HCT116 (cell line): ENCODE data around the gene LDHA.
"Not testable (repeated sequence)": the region's sequence is repeated elsewhere in the genome, so short reads cannot be mapped to it uniquely, and the experiment has no call there.

Experiments
- CTCF ChIP-seq, 3 experiments: fragments of 200-600 bp in 1 of 3; sonication (generic) in 1 of 3; IDR thresholded peaks in 2 of 3; conservative IDR thresholded peaks in 1 of 3; 2 replicates each; pipeline ENCODE4 v1.5.1; 2012 to 2017; ENCODE audit warnings: low read depth in 2 of 3, low read length in 2 of 3, antibody characterized with exemption in 1 of 3, borderline replicate concordance in 1 of 3, control low read depth in 1 of 3, mild to moderate bottlenecking in 1 of 3, mixed read lengths in 1 of 3, mixed run types in 1 of 3, moderate library complexity in 1 of 3; ENCODE audit not compliant: insufficient read depth in 1 of 3
- EZH2 ChIP-seq: fragments of 200-600 bp; sonication (generic); IDR thresholded peaks from 2 replicates; pipeline ENCODE4 v1.6.1; 2017; ENCODE audit warnings: antibody characterized with exemption, mixed run types
- JUND ChIP-seq: IDR thresholded peaks from 2 replicates; pipeline ENCODE4 v1.6.1; 2012
- POLR2A ChIP-seq: IDR thresholded peaks from 2 replicates; pipeline ENCODE4 v1.7.0; 2011; ENCODE audit warnings: borderline replicate concordance; ENCODE audit not compliant: insufficient read depth, insufficient read length; ENCODE audit errors: extremely low read depth
- REST ChIP-seq: IDR thresholded peaks from 2 replicates; pipeline ENCODE4 v1.6.1; 2012; ENCODE audit warnings: low read depth
- YY1 ChIP-seq: IDR thresholded peaks from 2 replicates; pipeline ENCODE4 v1.6.1; 2011; ENCODE audit warnings: low read length, low read depth, moderate library complexity, mild to moderate bottlenecking; ENCODE audit not compliant: insufficient replicate concordance; ENCODE audit errors: extremely low read depth

- not testable (repeated sequence) for TF ChIP-seq POLR2A; CTCF (IDR thresholded peaks at IDR 0.05 in 2 of 3, conservative IDR thresholded peaks at IDR 0.05 in 1 of 3; ENCODE audit: borderline replicate concordance in 1 of 3, insufficient read depth in 1 of 3, low read depth in 2 of 3, low read length in 2 of 3); REST; YY1; JUND; EZH2
Measured at GRCh38 chr11:18401077-18401476, 6.7 kb downstream of the LDHA start.
